ENCODE results near the gene PALMD.

The PALMD gene

DNA sequence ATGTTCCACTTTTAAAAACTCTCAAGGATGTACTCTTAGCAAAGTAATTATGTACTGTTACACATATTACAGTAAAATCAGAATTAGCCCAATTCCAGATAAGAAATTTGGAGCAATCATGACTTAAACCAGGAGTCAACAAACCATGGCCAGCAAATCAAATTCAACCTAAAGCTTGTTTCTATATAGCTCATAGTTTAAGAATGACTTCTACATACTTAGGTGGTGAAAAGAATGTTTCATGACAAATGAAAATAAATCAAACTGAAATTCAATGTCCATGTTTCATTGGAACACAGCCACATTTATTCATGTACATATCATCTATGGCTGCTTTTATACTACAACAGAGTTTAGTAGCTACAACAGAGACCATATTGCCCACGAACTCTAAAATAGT, 85.5 kb downstream of the PALMD start:
- no peak for DNase-seq (ENCODE audit: low read depth, low spot score)
- no peak overlapping the region for H3K27ac ChIP-seq

DNA sequence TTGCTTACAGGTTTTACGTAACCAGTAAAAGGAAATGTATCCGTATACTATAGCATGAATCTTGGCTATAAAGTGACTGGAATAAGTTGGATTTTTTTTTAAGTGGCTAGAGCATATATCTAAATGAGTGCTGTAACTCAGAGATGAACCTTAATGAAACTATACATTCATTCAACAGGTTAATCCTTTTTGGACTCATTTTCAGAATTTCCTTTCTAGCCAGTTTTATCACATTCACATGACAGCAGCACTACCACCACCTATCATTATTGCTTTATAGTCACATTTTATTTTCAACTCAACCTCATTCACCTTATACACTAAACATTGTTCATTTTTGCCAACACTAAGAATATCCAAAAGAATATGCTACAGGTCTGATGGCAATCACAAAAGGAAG, 89.9 kb downstream of the PALMD start:
- H3K27ac ChIP-seq = no peak overlapping the region
- no peak for DNase-seq (ENCODE audit: low read depth, low spot score)

DNA sequence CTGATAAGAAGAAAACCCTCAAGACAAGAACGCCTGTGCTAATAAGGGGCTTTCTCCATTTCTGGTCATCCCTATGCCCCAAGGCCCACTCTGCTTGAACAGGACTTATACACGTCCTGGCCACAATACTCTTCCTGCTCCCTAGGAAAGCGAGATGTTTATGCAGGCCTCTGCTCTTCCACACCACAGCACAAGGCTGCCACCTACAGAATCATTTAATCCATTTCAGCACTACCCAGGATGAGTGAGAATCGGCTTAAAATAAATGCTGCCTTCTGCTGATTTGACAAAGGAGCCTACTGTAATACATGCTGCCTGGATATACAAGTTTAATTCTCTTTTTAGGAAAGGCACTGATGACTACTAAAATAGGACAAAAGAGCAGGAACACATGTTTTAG, 91.1 kb downstream of the PALMD start:
- no peak overlapping the region for H3K27ac ChIP-seq
- DNase-seq (ENCODE audit: low read depth, low spot score) = no peak

DNA sequence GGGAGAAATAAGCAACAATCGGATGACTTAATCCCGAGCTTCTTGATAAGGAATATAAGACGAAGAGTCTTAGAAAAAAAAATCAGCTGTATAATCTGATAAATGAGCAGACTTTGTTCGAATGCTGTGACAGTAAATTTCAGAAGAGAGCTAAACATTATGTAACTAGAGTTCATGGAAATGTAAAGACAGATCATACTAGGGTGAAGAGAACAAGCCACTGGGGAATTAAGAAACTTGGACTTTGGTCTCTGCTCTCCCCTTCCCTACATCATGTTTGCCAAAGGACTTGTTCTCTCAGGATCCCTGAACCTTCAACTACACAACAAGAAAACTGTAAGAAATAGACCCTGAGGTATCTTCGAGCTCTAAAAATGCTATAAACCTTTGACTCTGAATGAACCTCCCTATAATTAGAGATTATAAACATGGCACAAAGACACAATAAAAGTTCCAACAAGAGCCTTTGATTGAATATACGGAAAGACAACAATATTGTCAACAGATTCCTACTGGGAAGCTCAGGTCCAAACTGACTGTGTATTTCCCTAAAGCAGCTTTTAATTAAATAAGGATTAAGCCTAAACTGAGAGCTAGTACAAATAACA, 93.0 kb downstream of the PALMD start:
- no peak overlapping the region for H3K27ac ChIP-seq
- no peak for DNase-seq (ENCODE audit: low read depth, low spot score)

DNA sequence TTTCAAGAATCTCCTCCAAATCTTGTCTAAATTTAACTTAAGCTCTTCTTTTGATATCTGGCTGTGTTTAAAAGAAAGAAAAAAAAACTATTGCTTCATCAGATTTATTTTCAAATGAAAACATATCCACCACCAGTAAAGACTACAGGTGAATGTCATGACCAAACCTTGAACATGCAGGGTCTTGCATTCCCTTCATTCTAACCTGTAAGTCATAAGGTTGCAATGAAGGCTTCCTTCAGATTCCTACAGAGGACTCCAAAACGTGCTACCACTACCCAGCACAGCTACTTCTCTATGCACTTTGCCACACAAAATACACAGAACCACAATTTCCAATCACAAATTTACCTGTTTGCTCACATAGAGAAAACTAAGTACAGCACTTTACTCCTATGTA, 94.2 kb downstream of the PALMD start:
- DNase-seq (ENCODE audit: low read depth, low spot score) = no peak
- no peak overlapping the region for H3K27ac ChIP-seq

Measured in epithelial cell of prostate (primary cell).